Endothelial cell (in vitro differentiated cells): ENCODE results near the gene CCDC141. TPM values are rescaled to one million over a fixed set of nuclear protein-coding genes. Genes with fewer than 3 reads are reported as not detected.
"Not testable (repeated sequence)": the region's sequence is repeated elsewhere in the genome, so short reads cannot be mapped to it uniquely, and the experiment has no call there.

Source experiments
- DNase-seq: peaks from one replicate; pipeline ENCODE4 v3.0.0; 2021; ENCODE audit warnings: low spot score
- H3K27ac Mint-ChIP-seq: one replicate; pipeline ENCODE4 v1.8.0; 2021; ENCODE audit warnings: mixed read lengths, inconsistent platforms; ENCODE audit not compliant: unreplicated experiment
- H3K27me3 Mint-ChIP-seq: one replicate; pipeline ENCODE4 v1.8.0; 2021; ENCODE audit warnings: mild to moderate bottlenecking, moderate library complexity, mixed read lengths, inconsistent platforms; ENCODE audit not compliant: unreplicated experiment
- H3K36me3 Mint-ChIP-seq: one replicate; pipeline ENCODE4 v1.8.0; 2021; ENCODE audit warnings: mild to moderate bottlenecking, low read depth, mixed read lengths, inconsistent platforms; ENCODE audit not compliant: unreplicated experiment
- H3K4me1 Mint-ChIP-seq: one replicate; pipeline ENCODE4 v1.8.0; 2021; ENCODE audit warnings: mild to moderate bottlenecking, mixed read lengths, inconsistent platforms; ENCODE audit not compliant: unreplicated experiment
- H3K4me3 Mint-ChIP-seq: one replicate; pipeline ENCODE4 v1.8.0; 2021; ENCODE audit warnings: mild to moderate bottlenecking, mixed read lengths, inconsistent platforms; ENCODE audit not compliant: unreplicated experiment
- H3K9me3 Mint-ChIP-seq: one replicate; pipeline ENCODE4 v1.8.0; 2021; ENCODE audit warnings: mixed read lengths, inconsistent platforms; ENCODE audit not compliant: unreplicated experiment
- CTCF ChIP-seq: fragments of 200-600 bp; sonication (generic); IDR thresholded peaks from one replicate; pipeline ENCODE4 v1.5.0; 2021; ENCODE audit warnings: antibody characterized with exemption; ENCODE audit not compliant: unreplicated experiment
- total RNA-seq: library from RNA; stranded (reverse); fragmentation: NEBNext Ultra II Directional; extraction: Animal tissue kit (Norgen Biotek cat#: 25700); gene quantifications from one replicate; pipeline ENCODE4 v1.2.1, GENCODE V29; 2021; ENCODE audit not compliant: unreplicated experiment

CCDC141 gene
- total RNA-seq, 1 donor from 2014 or later: 0.67 TPM

DNA sequence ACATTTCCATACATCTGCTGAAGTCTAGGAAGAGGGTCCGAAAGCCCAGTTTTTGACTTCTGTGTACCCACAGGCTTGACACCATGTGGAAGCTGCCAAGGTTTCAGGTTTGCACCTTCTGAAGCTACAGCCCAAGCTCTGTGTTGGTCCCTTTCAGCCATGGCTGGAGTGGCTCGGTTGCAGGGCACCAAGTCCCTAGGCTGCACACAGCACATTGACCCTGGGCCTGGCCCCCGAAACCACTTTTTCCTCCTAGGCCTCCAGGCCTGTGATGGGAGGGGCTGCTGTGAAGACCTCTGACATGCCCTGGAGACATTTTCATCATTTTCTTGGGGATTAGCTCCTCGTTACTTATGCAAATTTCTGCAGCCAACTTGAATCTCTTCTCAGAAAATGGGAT lies 55.7 kb downstream of the CCDC141 start:
- no peaks in the 10 kb centered on the region for H3K36me3 Mint-ChIP-seq
- no peak for TF ChIP-seq CTCF
- H3K27ac Mint-ChIP-seq: no peak overlapping the region
- no peaks in the 10 kb centered on the region for H3K27me3 Mint-ChIP-seq
- DNase-seq: no peak
- no peak overlapping the region for H3K4me3 Mint-ChIP-seq
- H3K4me1 Mint-ChIP-seq: no peaks in the 10 kb centered on the region
- H3K9me3 Mint-ChIP-seq: peaks cover 4% of the 10 kb centered on the region

DNA sequence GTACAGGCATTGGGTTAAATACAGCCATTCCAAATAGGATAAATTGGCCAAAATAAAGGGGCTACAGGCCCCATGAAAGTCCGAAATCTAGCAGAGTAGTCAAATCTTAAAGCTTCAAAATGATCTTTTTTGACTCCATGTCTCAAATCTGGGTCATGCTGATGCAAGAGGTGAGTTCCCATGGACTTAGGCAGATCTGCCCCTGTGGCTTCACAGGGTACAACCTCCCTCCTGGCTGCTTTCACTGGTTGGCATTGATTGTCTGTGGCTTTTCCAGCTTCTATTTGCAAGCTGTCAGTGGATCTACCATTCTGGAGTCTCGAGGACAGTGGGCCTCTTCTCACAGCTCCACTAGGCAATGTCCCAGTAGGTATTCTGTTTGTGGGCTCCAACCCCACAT lies 56.1 kb downstream of the CCDC141 start:
- H3K9me3 Mint-ChIP-seq: peaks cover 4% of the 10 kb centered on the region
- no peak overlapping the region for H3K27ac Mint-ChIP-seq
- H3K36me3 Mint-ChIP-seq: no peaks in the 10 kb centered on the region
- no peaks in the 10 kb centered on the region for H3K27me3 Mint-ChIP-seq
- no peak overlapping the region for H3K4me3 Mint-ChIP-seq
- H3K4me1 Mint-ChIP-seq: no peaks in the 10 kb centered on the region
- TF ChIP-seq CTCF: no peak
- DNase-seq: no peak

DNA sequence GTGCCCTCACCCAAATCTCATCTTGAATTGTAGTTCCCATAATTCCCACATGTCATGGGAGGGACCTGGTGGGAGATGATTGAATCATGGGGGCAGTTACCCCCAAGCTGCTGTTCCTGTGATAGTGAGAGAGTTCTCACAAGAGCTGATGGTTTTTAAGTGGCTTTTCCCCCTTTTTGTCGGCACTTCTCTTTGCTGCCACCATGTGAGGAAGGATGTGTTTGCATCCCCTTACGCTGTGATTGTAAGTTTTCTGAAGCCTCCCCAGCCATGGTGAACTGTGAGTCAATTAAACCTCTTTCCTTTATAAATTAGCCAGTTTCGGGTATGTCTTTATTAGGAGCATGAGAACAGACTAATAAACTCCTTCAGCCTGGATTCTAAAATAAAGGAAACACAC lies 57.2 kb downstream of the CCDC141 start:
- H3K9me3 Mint-ChIP-seq, H3K27ac Mint-ChIP-seq: not testable (repeated sequence)

GRCh38 chr2:178990533-178991241 lies 59.2 kb downstream of the CCDC141 start:
- Mint-ChIP-seq H3K27me3 (no peaks in the 10 kb centered on the region), H3K36me3 (no peaks in the 10 kb centered on the region), H3K4me1 (no peaks in the 10 kb centered on the region), H3K27ac (no peak overlapping the region), H3K4me3 (no peak overlapping the region), H3K9me3 (peaks cover 4% of the 10 kb centered on the region)
- no peak for TF ChIP-seq CTCF
- no peak for DNase-seq

More for the DNA sequence above, 57.2 kb downstream of the CCDC141 start:
- DNase-seq, H3K4me3 Mint-ChIP-seq, H3K27me3 Mint-ChIP-seq, H3K4me1 Mint-ChIP-seq, H3K36me3 Mint-ChIP-seq: not testable (repeated sequence)

GRCh38 chr2:178989424-178989823 lies 60.5 kb downstream of the CCDC141 start:
- not testable (repeated sequence) for H3K36me3 Mint-ChIP-seq, H3K4me3 Mint-ChIP-seq, H3K27ac Mint-ChIP-seq, H3K9me3 Mint-ChIP-seq, H3K4me1 Mint-ChIP-seq, H3K27me3 Mint-ChIP-seq, DNase-seq

- H3K27me3 Mint-ChIP-seq, H3K27ac Mint-ChIP-seq, H3K4me1 Mint-ChIP-seq, H3K9me3 Mint-ChIP-seq, H3K36me3 Mint-ChIP-seq, DNase-seq, H3K4me3 Mint-ChIP-seq: not testable (repeated sequence)
These were observed 67.3 kb downstream of the CCDC141 start for GRCh38 chr2:178982652-178983051.
